Heart right ventricle (tissue), 16 donors: Measurements from ENCODE around the gene SLIT3. TPM values are rescaled to one million over a fixed set of nuclear protein-coding genes. Genes with fewer than 3 reads are reported as not detected.

Experiments
- ATAC-seq, 8 donors: fragments of 200-7000 bp; cut with Tn5 transposase; one replicate each; pipeline ENCODE4 v1.9.1; 2020; ENCODE audit warnings: mild to moderate bottlenecking in 8 of 8, moderate library complexity in 8 of 8, moderate number of reproducible peaks in 1 of 8
- DNase-seq, 2 donors: peaks; one replicate each; pipeline ENCODE4 v3.0.0-alpha.2; 2020
- H3K27ac ChIP-seq, 10 donors: fragments of 200-600 bp; sonication (generic) in 2 of 10; one replicate each; pipeline versions ENCODE4 v1.5.0 to v1.8.0; 2020 to 2022; ENCODE audit warnings: mild to moderate bottlenecking in 3 of 10
- H3K27me3 ChIP-seq, 7 donors: fragments of 200-600 bp; one replicate each; pipeline ENCODE4 v1.8.0; 2021 to 2022; ENCODE audit warnings: mild to moderate bottlenecking in 2 of 7
- H3K36me3 ChIP-seq, 9 donors: fragments of 200-600 bp; sonication (generic) in 1 of 9; one replicate each; pipeline versions ENCODE4 v1.5.0 to v1.8.0; 2020 to 2022; ENCODE audit warnings: mild to moderate bottlenecking in 2 of 9
- H3K4me1 ChIP-seq, 9 donors: fragments of 200-600 bp; sonication (generic) in 1 of 9; one replicate each; pipeline versions ENCODE4 v1.5.0 to v1.8.0; 2020 to 2022; ENCODE audit warnings: mild to moderate bottlenecking in 4 of 9
- H3K4me3 ChIP-seq, 10 donors: fragments of 200-600 bp; sonication (generic) in 2 of 10; one replicate each; pipeline versions ENCODE4 v1.5.0 to v1.8.0; 2020 to 2022; ENCODE audit warnings: mild to moderate bottlenecking in 7 of 10, moderate library complexity in 2 of 10
- H3K9me3 ChIP-seq, 11 donors: fragments of 200-600 bp in 10 of 11; sonication (generic) in 2 of 11; one replicate each; pipeline versions ENCODE4 v1.5.0 to v1.8.0; 2013 to 2022; ENCODE audit warnings: mild to moderate bottlenecking in 2 of 11, control low read depth in 1 of 11, moderate library complexity in 1 of 11
- WGBS, 2 donors: extraction: QIAGEN DNeasy Blood & Tissue Kit; methylation state at CpG; one replicate each; pipeline ENCODE4 v1.1.7; 2013; ENCODE audit warnings: inconsistent platforms in 1 of 2; 5-methylcytosine and 5-hydroxymethylcytosine counted together
- intact Hi-C, 10 donors: fragments of 100-400 bp; cut with DNase I; formaldehyde crosslinking; loops; one replicate each; pipeline versions ENCODE4 v1.11.1 to v1.14.2; 2022
- polyA plus RNA-seq, 2 donors: library from polyadenylated mRNA; stranded (reverse); fragments of 200-250 nt; gene quantifications; one replicate each; pipeline ENCODE4 v1.2.3, GENCODE V29; 2013
- total RNA-seq, 10 donors: library from RNA; stranded (reverse); fragmentation: NEBNext Ultra II Directional in 3 of 10; extraction: Animal tissue kit (Norgen Biotek cat#: 25700) in 3 of 10; gene quantifications; one replicate each; pipeline versions ENCODE4 v1.2.1 to v1.2.4, GENCODE V29; 2021 to 2023
- TF ChIP-seq, protein P1 (sequence below), 9 donors: fragments of 200-600 bp; sonication (generic) in 2 of 9; IDR thresholded peaks; one replicate each; pipeline versions ENCODE4 v1.5.0 to v1.8.0; 2021 to 2022; ENCODE audit warnings: antibody characterized with exemption in 9 of 9, mild to moderate bottlenecking in 5 of 9, moderate library complexity in 1 of 9
- donor health status: Arrhythmogenic right ventricular cardiomyopathy.
- donor health status: ischemic (EF 13 %, LVEDD 7.1; RV severe dilation, severe dysfunction).
- donor health status: healthy with polysubstance abuse.
- donor health status: DM: no; HTN: yes; CAD: no.
- donor health status: DM: no; HTN: no; CAD: no.
- donor health status: ischemic (EF 25% LVEDD 6.9; RV normal size, moderate dysfunction).
- donor health status: ischemic (EF 25% LVEDD 5.7; RV mildly dilated, moderate dysfunction).
- donor health status: healthy.
- donor health status: DM: yes; HTN: yes; CAD: no.
- donor health status: Ischemic cardiomyopathy.
- donor health status: ischemic (EF 35%, LVEDD 5.7; RV mildly dilated, moderate dysfunction).
- donor health status: nonischemic (EF 11% LVEDD 7.7; RV severe dilation, severe dysfunction).
- donor health status: DM: yes; HTN: yes; CAD: no.
- donor health status: PGD.
- donor health status: ischemic (EF 29% LVEDD 5.4; RV normal size, mild dysfunction).
- donor health status: nonischemic (EF 23%, LVEDD 6.1; RV moderate dilation, normal function).

Gene SLIT3
- total and polyA plus RNA-seq, 12 donors: 2.0 to 29.2 (median 12.1) TPM

DNA sequence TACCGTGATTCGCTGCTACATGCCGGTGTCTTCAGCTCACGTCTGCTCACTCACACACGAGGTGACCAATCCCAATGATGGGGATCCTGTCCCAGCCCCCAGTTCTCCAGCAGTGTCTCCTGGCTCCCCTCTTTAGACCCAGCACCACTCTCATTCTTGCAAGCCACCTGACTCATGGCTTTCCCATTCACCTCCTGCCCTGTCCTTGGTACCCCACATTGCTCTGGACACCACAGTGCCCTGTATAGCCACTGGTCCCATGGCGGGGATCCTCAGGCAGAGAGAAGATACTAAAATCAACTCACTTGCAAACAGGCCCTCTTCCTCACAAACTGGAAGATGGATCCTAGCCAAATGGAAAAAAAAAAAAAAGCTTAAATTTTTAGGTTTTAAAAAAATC lies 81.0 kb downstream of the SLIT3 start:
- ATAC-seq: no peak
- intact Hi-C loops: no loop called here
- Histone ChIP-seq H3K4me1 (peaks cover 0 to 4% (median 0%) of the 10 kb centered on the region in 9 donors), H3K27me3 (no peaks in the 10 kb centered on the region), H3K9me3 (no peaks in the 10 kb centered on the region), H3K36me3 (no peaks in the 10 kb centered on the region), H3K4me3 (no peak overlapping the region), H3K27ac (no peak overlapping the region)
- no peak for DNase-seq
- WGBS, 2 donors: 89 to 91% methylated on average over 6 of the region's 6 CpGs
- TF ChIP-seq, protein P1, sequence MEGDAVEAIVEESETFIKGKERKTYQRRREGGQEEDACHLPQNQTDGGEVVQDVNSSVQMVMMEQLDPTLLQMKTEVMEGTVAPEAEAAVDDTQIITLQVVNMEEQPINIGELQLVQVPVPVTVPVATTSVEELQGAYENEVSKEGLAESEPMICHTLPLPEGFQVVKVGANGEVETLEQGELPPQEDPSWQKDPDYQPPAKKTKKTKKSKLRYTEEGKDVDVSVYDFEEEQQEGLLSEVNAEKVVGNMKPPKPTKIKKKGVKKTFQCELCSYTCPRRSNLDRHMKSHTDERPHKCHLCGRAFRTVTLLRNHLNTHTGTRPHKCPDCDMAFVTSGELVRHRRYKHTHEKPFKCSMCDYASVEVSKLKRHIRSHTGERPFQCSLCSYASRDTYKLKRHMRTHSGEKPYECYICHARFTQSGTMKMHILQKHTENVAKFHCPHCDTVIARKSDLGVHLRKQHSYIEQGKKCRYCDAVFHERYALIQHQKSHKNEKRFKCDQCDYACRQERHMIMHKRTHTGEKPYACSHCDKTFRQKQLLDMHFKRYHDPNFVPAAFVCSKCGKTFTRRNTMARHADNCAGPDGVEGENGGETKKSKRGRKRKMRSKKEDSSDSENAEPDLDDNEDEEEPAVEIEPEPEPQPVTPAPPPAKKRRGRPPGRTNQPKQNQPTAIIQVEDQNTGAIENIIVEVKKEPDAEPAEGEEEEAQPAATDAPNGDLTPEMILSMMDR (IDR thresholded peaks at IDR 0.05): no peak

DNA sequence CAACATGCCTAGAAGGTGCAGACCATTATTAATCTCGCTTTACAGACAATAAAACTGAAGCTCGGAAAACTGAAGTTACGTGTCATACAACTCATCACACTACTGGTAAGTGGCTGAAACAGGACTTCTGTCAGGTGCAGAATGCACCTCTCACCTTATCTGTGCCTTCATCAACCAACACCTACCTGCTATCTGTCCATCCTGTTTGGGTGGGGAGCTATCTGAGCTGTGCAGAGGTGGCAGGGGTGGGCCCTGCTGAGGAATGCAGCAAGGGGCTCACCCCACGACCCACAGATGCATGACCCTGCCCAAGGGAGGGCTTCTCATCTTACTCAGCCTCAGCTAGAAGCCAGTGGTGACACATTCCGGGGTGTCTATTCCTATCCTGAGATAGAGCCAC lies 81.6 kb downstream of the SLIT3 start:
- H3K4me1 ChIP-seq: peaks cover 0 to 4% (median 0%) of the 10 kb centered on the region in 9 donors
- intact Hi-C loops: no loop called here
- ATAC-seq (no peak), DNase-seq (no peak)
- H3K9me3 ChIP-seq: no peaks in the 10 kb centered on the region
- no peaks in the 10 kb centered on the region for H3K36me3 ChIP-seq
- H3K4me3 ChIP-seq: no peak overlapping the region
- H3K27me3 ChIP-seq: no peaks in the 10 kb centered on the region
- TF ChIP-seq, protein P1 (IDR thresholded peaks at IDR 0.05): no peak
- WGBS, 2 donors: 69 to 71% methylated on average over 5 of the region's 5 CpGs
- no peak overlapping the region for H3K27ac ChIP-seq

GRCh38 chr5:169218861-169219260 lies 82.1 kb downstream of the SLIT3 start:
- intact Hi-C loops: no loop called here
- Histone ChIP-seq H3K36me3 (no peaks in the 10 kb centered on the region), H3K4me3 (no peak overlapping the region), H3K4me1 (peaks cover 0 to 4% (median 0%) of the 10 kb centered on the region in 9 donors), H3K27ac (no peak overlapping the region), H3K9me3 (no peaks in the 10 kb centered on the region), H3K27me3 (no peaks in the 10 kb centered on the region)
- ATAC-seq: no peak
- 37 to 48% methylated on average over 4 of the region's 4 CpGs for WGBS, 2 donors
- no peak for DNase-seq
- TF ChIP-seq, protein P1 (IDR thresholded peaks at IDR 0.05): no peak

DNA sequence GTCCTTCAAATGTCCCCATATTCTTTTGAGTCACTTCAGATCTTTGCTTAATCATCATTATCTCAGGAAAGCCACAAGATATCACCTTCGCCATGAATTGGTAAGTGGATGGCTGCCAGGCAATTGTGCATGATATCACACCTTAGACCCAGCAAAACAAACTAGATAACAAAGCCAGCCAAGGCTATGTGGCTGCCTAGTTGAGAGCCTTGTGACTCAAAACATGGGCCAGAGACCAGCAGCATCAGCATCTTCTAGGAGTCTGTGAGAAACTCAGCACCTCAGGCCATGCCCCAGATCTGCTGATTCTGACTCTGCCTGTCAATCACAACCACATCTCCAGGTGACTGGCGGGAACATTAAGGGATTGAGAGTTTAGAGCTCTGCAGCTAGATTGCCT lies 82.8 kb downstream of the SLIT3 start:
- Histone ChIP-seq H3K4me3 (no peak overlapping the region), H3K36me3 (no peaks in the 10 kb centered on the region), H3K27ac (no peak overlapping the region), H3K4me1 (peaks cover 0 to 4% (median 0%) of the 10 kb centered on the region in 9 donors), H3K27me3 (no peaks in the 10 kb centered on the region), H3K9me3 (no peaks in the 10 kb centered on the region)
- 66 to 75% methylated on average over 2 of the region's 2 CpGs for WGBS, 2 donors
- TF ChIP-seq, protein P1 (IDR thresholded peaks at IDR 0.05): no peak
- ATAC-seq (no peak), DNase-seq (no peak)
- intact Hi-C loops: no loop called here
